Neutrophil (primary cell): ENCODE results near the gene MAGOH.

Experiments
- H3K27ac ChIP-seq: fragments of 200-600 bp; sonication (generic); 2 replicates; pipeline ENCODE4 v1.5.1; 2016; ENCODE audit warnings: mild to moderate bottlenecking, moderate library complexity
- H3K27me3 ChIP-seq: fragments of 200-600 bp; sonication (generic); 2 replicates; pipeline ENCODE4 v1.6.0; 2016; ENCODE audit warnings: mild to moderate bottlenecking
- H3K36me3 ChIP-seq: fragments of 200-600 bp; sonication (generic); 2 replicates; pipeline ENCODE4 v1.5.1; 2017
- H3K4me1 ChIP-seq, 2 experiments: fragments of 200-600 bp in 1 of 2; sonication (generic) in 1 of 2; 1 replicate in 1 of 2; 2 replicates in 1 of 2; pipeline versions ENCODE4 v1.5.1 to v1.6.1; 2013 to 2016; ENCODE audit warnings: low read depth in 1 of 2, low read length in 1 of 2, mild to moderate bottlenecking in 1 of 2, moderate library complexity in 1 of 2; ENCODE audit not compliant: control insufficient read depth in 1 of 2, insufficient read depth in 1 of 2
- H3K4me3 ChIP-seq, 2 experiments: fragments of 200-600 bp in 1 of 2; sonication (generic) in 1 of 2; 1 replicate in 1 of 2; 2 replicates in 1 of 2; pipeline ENCODE4 v1.5.1; 2013 to 2016; ENCODE audit warnings: low read depth in 1 of 2, low read length in 1 of 2, mild to moderate bottlenecking in 1 of 2, moderate library complexity in 1 of 2
- H3K9me3 ChIP-seq: fragments of 200-600 bp; sonication (generic); 2 replicates; pipeline ENCODE4 v1.5.1; 2016
- CTCF ChIP-seq: fragments of 200-600 bp; sonication (generic); IDR thresholded peaks from 2 replicates; pipeline ENCODE4 v1.5.1; 2016; ENCODE audit warnings: antibody characterized with exemption

MAGOH gene

GRCh38 chr1:53273526-53273925 lies 35.2 kb upstream of the MAGOH start:
- Histone ChIP-seq H3K27me3 (no peaks in the 10 kb centered on the region), H3K9me3 (no peaks in the 10 kb centered on the region), H3K4me1 (peaks cover 5 to 10% of the 10 kb centered on the region in 2 experiments), H3K36me3 (no peaks in the 10 kb centered on the region), H3K4me3 (no peak overlapping the region), H3K27ac (no peak overlapping the region)
- TF ChIP-seq CTCF, result no peak

GRCh38 chr1:53272349-53272748 lies 34.0 kb upstream of the MAGOH start:
- no peak overlapping the region for H3K27ac ChIP-seq
- no peaks in the 10 kb centered on the region for H3K27me3 ChIP-seq
- H3K9me3 ChIP-seq, result no peaks in the 10 kb centered on the region
- peaks cover 5 to 10% of the 10 kb centered on the region in 2 experiments for H3K4me1 ChIP-seq
- H3K4me3 ChIP-seq, result no peak overlapping the region
- no peak for TF ChIP-seq CTCF
- H3K36me3 ChIP-seq, result no peaks in the 10 kb centered on the region

GRCh38 chr1:53271446-53272090 lies 33.2 kb upstream of the MAGOH start:
- peaks cover 5 to 10% of the 10 kb centered on the region in 2 experiments for H3K4me1 ChIP-seq
- no peak for TF ChIP-seq CTCF
- no peak overlapping the region for H3K4me3 ChIP-seq
- no peaks in the 10 kb centered on the region for H3K9me3 ChIP-seq
- no peak overlapping the region for H3K27ac ChIP-seq
- H3K27me3 ChIP-seq, result no peaks in the 10 kb centered on the region
- H3K36me3 ChIP-seq, result no peaks in the 10 kb centered on the region

- no peaks in the 10 kb centered on the region for H3K36me3 ChIP-seq
- TF ChIP-seq CTCF, result no peak
- no peaks in the 10 kb centered on the region for H3K9me3 ChIP-seq
- H3K27me3 ChIP-seq, result no peaks in the 10 kb centered on the region
- no peak overlapping the region for H3K27ac ChIP-seq
- no peak overlapping the region for H3K4me3 ChIP-seq
- peaks cover 5 to 10% of the 10 kb centered on the region in 2 experiments for H3K4me1 ChIP-seq
These were observed 32.6 kb upstream of the MAGOH start for GRCh38 chr1:53270873-53271272.

GRCh38 chr1:53270107-53270506 lies 31.8 kb upstream of the MAGOH start:
- Histone ChIP-seq H3K27ac (no peak overlapping the region), H3K9me3 (no peaks in the 10 kb centered on the region), H3K27me3 (no peaks in the 10 kb centered on the region), H3K36me3 (no peaks in the 10 kb centered on the region), H3K4me1 (peaks cover 5 to 10% of the 10 kb centered on the region in 2 experiments), H3K4me3 (no peak overlapping the region)
- TF ChIP-seq CTCF, result no peak

GRCh38 chr1:53267761-53268160 lies 29.4 kb upstream of the MAGOH start:
- Histone ChIP-seq H3K4me3 (no peak overlapping the region), H3K36me3 (no peaks in the 10 kb centered on the region), H3K27me3 (no peaks in the 10 kb centered on the region), H3K9me3 (no peaks in the 10 kb centered on the region), H3K27ac (no peak overlapping the region), H3K4me1 (no peaks in the 10 kb centered on the region)
- TF ChIP-seq CTCF, result no peak
